HCT116 (cell line): Measurements from ENCODE around the gene FOXP1. TPM values are rescaled to one million over a fixed set of nuclear protein-coding genes. Genes with fewer than 3 reads are reported as not detected.

Experiments used
- ATAC-seq: fragments of 200-7000 bp; cut with Tn5 transposase; 2 replicates; pipeline ENCODE4 v1.9.1; 2020; ENCODE audit warnings: mild to moderate bottlenecking, moderate library complexity
- BruUV-seq: library from RNA; stranded (reverse); fragments of 400-500 nt; replicated peaks from 2 replicates; lab custom pipeline; 2021; lab: Mats Ljungman, UMichigan
- CTCF ChIA-PET: fragments of 300-600 bp; sonication (Branson Sonifier 250); formaldehyde crosslinking; loops from one replicate; lab custom pipeline; 2021; ENCODE audit warnings: antibody characterized with exemption; lab: Charles Lee
- POLR2A ChIA-PET: fragments of 300-600, 350-600 bp; sonication (Branson Sonifier 250); formaldehyde crosslinking; loops from one replicate; lab custom pipeline; 2021; ENCODE audit warnings: antibody characterized with exemption; lab: Charles Lee
- RAD21 ChIA-PET, 2 experiments: fragments of 300-600 bp; sonication (Branson Sonifier 250); formaldehyde crosslinking; loops; one replicate each; lab custom pipeline; 2023; ENCODE audit warnings: low total read pairs in 2 of 2; ENCODE audit not compliant: uncharacterized antibody in 2 of 2, unreplicated experiment in 2 of 2, low non-redundant PET in 1 of 2; lab: Charles Lee
- DNase-seq: peaks from one replicate; pipeline ENCODE4 v3.0.0-alpha.2; 2010; ENCODE audit warnings: low read depth, low spot score
- H2AFZ ChIP-seq: fragments of 200-600 bp; shearing (Covaris generic), sonication (generic); 2 replicates; pipeline ENCODE4 v1.6.1; 2017; ENCODE audit warnings: low read depth, mixed run types, mixed read lengths, antibody characterized with exemption, low read length; ENCODE audit not compliant: poor library complexity, severe bottlenecking
- H3K27ac ChIP-seq: 2 replicates; pipeline ENCODE4 v1.5.1; 2012; ENCODE audit warnings: low read depth, low read length
- H3K27me3 ChIP-seq: fragments of 200-600 bp; sonication (generic); 2 replicates; pipeline ENCODE4 v1.6.1; 2016; ENCODE audit warnings: mixed run types, low read length, mixed read lengths; ENCODE audit not compliant: insufficient read depth
- H3K36me3 ChIP-seq, 2 experiments: fragments of 200-500 bp in 1 of 2; fragments of 200-600 bp in 1 of 2; sonication (Bioruptor generic) in 1 of 2; sonication (generic) in 1 of 2; 2 replicates each; pipeline versions ENCODE4 v1.5.1 to v1.6.1; 2014 to 2016; ENCODE audit warnings: low read length in 2 of 2, inconsistent platforms in 1 of 2, mixed read lengths in 1 of 2, mixed run types in 1 of 2; ENCODE audit not compliant: insufficient read depth in 2 of 2, control insufficient read depth in 1 of 2
- H3K4me1 ChIP-seq, 2 experiments: fragments of 200-600 bp in 1 of 2; sonication (generic) in 1 of 2; 2 replicates each; pipeline versions ENCODE4 v1.5.1 to v1.6.1; 2012 to 2017; ENCODE audit warnings: low read length in 2 of 2, inconsistent platforms in 1 of 2, mild to moderate bottlenecking in 1 of 2, mixed read lengths in 1 of 2, mixed run types in 1 of 2, moderate library complexity in 1 of 2; ENCODE audit not compliant: insufficient read depth in 2 of 2, control insufficient read depth in 1 of 2
- H3K4me2 ChIP-seq: fragments of 200-600 bp; sonication (generic); 2 replicates; pipeline ENCODE4 v1.6.1; 2017; ENCODE audit warnings: mixed run types, low read length, mixed read lengths
- H3K4me3 ChIP-seq, 2 experiments: fragments of 200-600 bp in 1 of 2; sonication (generic) in 1 of 2; replicated peaks in 1 of 2; 2 replicates each; pipeline ENCODE4 v1.5.1; 2011 to 2016; ENCODE audit warnings: low read length in 2 of 2, control low read depth in 1 of 2, low read depth in 1 of 2, mild to moderate bottlenecking in 1 of 2, mixed read lengths in 1 of 2, mixed run types in 1 of 2
- H3K79me2 ChIP-seq: fragments of 200-600 bp; sonication (generic); 2 replicates; pipeline ENCODE4 v1.6.1; 2017; ENCODE audit warnings: mild to moderate bottlenecking, mixed run types, low read length, moderate library complexity, mixed read lengths; ENCODE audit not compliant: insufficient read depth
- H3K9ac ChIP-seq: fragments of 200-600 bp; sonication (generic); 2 replicates; pipeline ENCODE4 v1.6.1; 2016; ENCODE audit warnings: low read length, mixed read lengths
- H3K9me2 ChIP-seq: fragments of 200-600 bp; sonication (generic), shearing (Covaris generic); 2 replicates; pipeline ENCODE4 v1.6.1; 2017; ENCODE audit warnings: mixed run types, mild to moderate bottlenecking, moderate library complexity; ENCODE audit not compliant: insufficient read depth
- H3K9me3 ChIP-seq, 2 experiments: fragments of 200-500 bp in 1 of 2; fragments of 200-600 bp in 1 of 2; sonication (Bioruptor generic) in 1 of 2; sonication (generic) in 1 of 2; 2 replicates each; pipeline ENCODE4 v1.6.1; 2014 to 2017; ENCODE audit warnings: low read length in 2 of 2, mixed read lengths in 2 of 2, inconsistent platforms in 1 of 2, low read depth in 1 of 2, mild to moderate bottlenecking in 1 of 2, mixed run types in 1 of 2, moderate library complexity in 1 of 2; ENCODE audit not compliant: control insufficient read depth in 1 of 2, insufficient read depth in 1 of 2
- H4K20me1 ChIP-seq: fragments of 200-600 bp; sonication (generic), shearing (Covaris generic); 2 replicates; pipeline ENCODE4 v1.6.1; 2017; ENCODE audit warnings: mixed run types, mild to moderate bottlenecking, moderate library complexity; ENCODE audit not compliant: insufficient read depth
- SIN3A ChIP-seq: IDR thresholded peaks from 2 replicates; pipeline ENCODE4 v1.6.1; 2012; ENCODE audit warnings: low read depth
- ZFX ChIP-seq: fragments of 450-650 bp; IDR thresholded peaks from 2 replicates; pipeline ENCODE4 v1.6.1; 2017
- ZNF274 ChIP-seq: fragments of 200-500 bp; sonication (Bioruptor generic); IDR thresholded peaks from 2 replicates; pipeline ENCODE4 v1.6.1; 2014; ENCODE audit warnings: mild to moderate bottlenecking, low read depth, low read length, inconsistent platforms
- intact Hi-C: fragments of 100-400 bp; cut with micrococcal nuclease; formaldehyde crosslinking; loops from 2 replicates; pipeline ENCODE4 v1.10.0; 2022
- total RNA-seq: library from RNA; stranded (reverse); gene quantifications from one replicate; pipeline ENCODE4 v1.2.1, GENCODE V29; 2021; ENCODE audit not compliant: unreplicated experiment
- TF ChIP-seq, protein P1 (sequence below): IDR thresholded peaks from 2 replicates; pipeline ENCODE4 v1.6.1; 2012
- TF ChIP-seq, protein P2 (sequence below), 3 experiments: fragments of 200-600 bp in 1 of 3; sonication (generic) in 1 of 3; IDR thresholded peaks in 2 of 3; conservative IDR thresholded peaks in 1 of 3; 2 replicates each; pipeline ENCODE4 v1.5.1; 2012 to 2017; ENCODE audit warnings: low read depth in 2 of 3, low read length in 2 of 3, antibody characterized with exemption in 1 of 3, borderline replicate concordance in 1 of 3, control low read depth in 1 of 3, mild to moderate bottlenecking in 1 of 3, mixed read lengths in 1 of 3, mixed run types in 1 of 3, moderate library complexity in 1 of 3; ENCODE audit not compliant: insufficient read depth in 1 of 3

The FOXP1 gene
- total RNA-seq, 1 experiment from 2014 or later: 11.4 TPM

DNA sequence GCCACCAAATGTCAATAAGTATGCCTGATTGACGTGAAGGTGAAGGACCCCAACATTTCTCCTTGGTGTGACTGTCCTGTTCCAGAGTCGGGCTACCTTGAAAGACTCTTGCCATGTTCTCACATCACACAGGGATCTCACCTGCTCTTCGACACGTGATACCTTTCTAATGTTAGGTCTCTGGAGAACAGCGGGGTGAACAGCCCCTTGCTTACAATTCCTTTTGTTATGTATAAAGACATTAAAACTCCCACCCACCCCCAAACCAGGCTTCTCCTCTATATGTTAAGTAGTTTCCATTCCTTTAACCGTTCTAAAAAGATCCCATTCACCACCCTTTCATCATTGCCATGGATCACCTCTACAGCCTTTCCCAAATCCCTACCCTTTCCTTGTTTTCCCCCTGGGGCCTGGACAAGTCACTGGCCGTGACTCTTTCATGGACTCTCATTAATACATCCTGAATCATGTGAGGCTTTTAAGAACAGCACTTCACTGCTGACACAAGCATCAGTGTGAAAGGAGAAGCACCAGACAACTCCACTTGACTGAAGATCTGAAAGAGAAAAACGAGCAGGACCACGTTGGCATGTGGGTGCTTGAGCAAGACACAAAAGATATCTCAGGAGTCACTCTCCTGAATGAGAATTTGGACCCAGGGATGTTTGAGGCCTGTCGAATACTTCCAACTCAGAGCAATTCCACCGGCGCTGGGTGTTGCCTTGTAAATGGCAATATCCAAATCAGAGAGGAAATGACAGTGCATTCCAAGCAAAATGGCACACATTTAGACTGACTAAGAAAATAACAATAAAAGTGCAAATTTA lies 115.0 kb downstream of the FOXP1 start:
- H3K36me3 ChIP-seq: no peaks in the 10 kb centered on the region
- TF ChIP-seq ZFX: no peak
- no peak for TF ChIP-seq SIN3A
- TF ChIP-seq, protein P1, sequence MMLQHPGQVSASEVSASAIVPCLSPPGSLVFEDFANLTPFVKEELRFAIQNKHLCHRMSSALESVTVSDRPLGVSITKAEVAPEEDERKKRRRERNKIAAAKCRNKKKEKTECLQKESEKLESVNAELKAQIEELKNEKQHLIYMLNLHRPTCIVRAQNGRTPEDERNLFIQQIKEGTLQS: no peak
- H3K4me2 ChIP-seq: no peak overlapping the region
- H3K4me3 ChIP-seq: no peak overlapping the region
- no peaks in the 10 kb centered on the region for H3K9me2 ChIP-seq
- intact Hi-C loops: no loop called here
- H4K20me1 ChIP-seq: no peaks in the 10 kb centered on the region
- no TSS peak for BruUV-seq
- DNase-seq: no peak
- ChIA-PET CTCF (no interaction called here), POLR2A (no interaction called here), RAD21 (no interaction called here)
- H3K4me1 ChIP-seq: peaks cover 0 to 7% of the 10 kb centered on the region in 2 experiments; a peak in 2 of 4 replicates
- H3K27me3 ChIP-seq: no peaks in the 10 kb centered on the region
- H3K9me3 ChIP-seq: no peaks in the 10 kb centered on the region
- H3K27ac ChIP-seq: no peak overlapping the region
- no peak for ATAC-seq
- no peaks in the 10 kb centered on the region for H3K79me2 ChIP-seq
- no peak overlapping the region for H3K9ac ChIP-seq
- no peak overlapping the region for H2AFZ ChIP-seq

DNA sequence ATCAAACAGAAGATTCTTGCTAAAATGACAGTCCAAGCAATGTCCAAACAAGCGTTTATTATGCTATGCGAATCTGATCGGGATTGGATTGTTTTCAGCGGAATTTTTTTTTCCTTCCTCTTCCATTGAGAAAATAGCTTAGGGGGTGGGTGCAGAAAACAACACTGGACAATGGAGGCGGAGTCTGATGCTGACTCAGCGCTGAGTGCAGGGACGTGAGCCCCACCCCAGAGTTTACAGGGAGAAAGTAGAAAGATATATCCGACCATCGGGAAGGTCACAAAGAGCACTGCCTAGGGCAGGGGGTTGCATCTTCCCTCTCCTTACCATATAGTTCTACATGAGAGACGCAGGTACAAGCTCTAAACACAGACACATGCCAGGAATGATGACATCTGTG lies 117.0 kb downstream of the FOXP1 start:
- no peak overlapping the region for H3K9ac ChIP-seq
- no peak overlapping the region for H3K27ac ChIP-seq
- H3K4me1 ChIP-seq: peaks cover 0 to 16% of the 10 kb centered on the region in 2 experiments; a peak in 2 of 4 replicates
- CTCF ChIA-PET: no interaction called here
- no peaks in the 10 kb centered on the region for H3K36me3 ChIP-seq
- H3K4me3 ChIP-seq: no peak overlapping the region
- H2AFZ ChIP-seq: no peak overlapping the region
- no peaks in the 10 kb centered on the region for H3K79me2 ChIP-seq
- no peaks in the 10 kb centered on the region for H3K27me3 ChIP-seq
- DNase-seq (no peak), ATAC-seq (peak; percentile 40; the same call in 1 of the 2 replicates)
- TF ChIP-seq, protein P2, sequence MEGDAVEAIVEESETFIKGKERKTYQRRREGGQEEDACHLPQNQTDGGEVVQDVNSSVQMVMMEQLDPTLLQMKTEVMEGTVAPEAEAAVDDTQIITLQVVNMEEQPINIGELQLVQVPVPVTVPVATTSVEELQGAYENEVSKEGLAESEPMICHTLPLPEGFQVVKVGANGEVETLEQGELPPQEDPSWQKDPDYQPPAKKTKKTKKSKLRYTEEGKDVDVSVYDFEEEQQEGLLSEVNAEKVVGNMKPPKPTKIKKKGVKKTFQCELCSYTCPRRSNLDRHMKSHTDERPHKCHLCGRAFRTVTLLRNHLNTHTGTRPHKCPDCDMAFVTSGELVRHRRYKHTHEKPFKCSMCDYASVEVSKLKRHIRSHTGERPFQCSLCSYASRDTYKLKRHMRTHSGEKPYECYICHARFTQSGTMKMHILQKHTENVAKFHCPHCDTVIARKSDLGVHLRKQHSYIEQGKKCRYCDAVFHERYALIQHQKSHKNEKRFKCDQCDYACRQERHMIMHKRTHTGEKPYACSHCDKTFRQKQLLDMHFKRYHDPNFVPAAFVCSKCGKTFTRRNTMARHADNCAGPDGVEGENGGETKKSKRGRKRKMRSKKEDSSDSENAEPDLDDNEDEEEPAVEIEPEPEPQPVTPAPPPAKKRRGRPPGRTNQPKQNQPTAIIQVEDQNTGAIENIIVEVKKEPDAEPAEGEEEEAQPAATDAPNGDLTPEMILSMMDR (IDR thresholded peaks at IDR 0.05 in 2 of 3, conservative IDR thresholded peaks at IDR 0.05 in 1 of 3; ENCODE audit: borderline replicate concordance in 1 of 3, insufficient read depth in 1 of 3, low read depth in 2 of 3, low read length in 2 of 3): no peak
- no peak for TF ChIP-seq ZNF274
- H3K9me2 ChIP-seq: no peaks in the 10 kb centered on the region
- RAD21 ChIA-PET: no interaction called here
- POLR2A ChIA-PET: no interaction called here
- H3K9me3 ChIP-seq: no peaks in the 10 kb centered on the region
- H3K4me2 ChIP-seq: no peak overlapping the region
- intact Hi-C loops: no loop called here
- no peaks in the 10 kb centered on the region for H4K20me1 ChIP-seq
- BruUV-seq: no TSS peak
